Measurements from ENCODE around the gene HDAC11.

GRCh38 chr3:13483988-13484695 is 4.0 kb downstream of the HDAC11 start:
- TF ChIP-seq CTCF (IDR thresholded peaks at IDR 0.05 in 8 of 11, conservative IDR thresholded peaks at IDR 0.05 in 3 of 11) (no peak), POLR2A (IDR thresholded peaks at IDR 0.05) (no peak)
